HUES48 (cell line): ENCODE data around the gene SLC9A1.

Experiments used
- H3K27ac ChIP-seq: one replicate; pipeline ENCODE4 v1.7.0; 2013; ENCODE audit warnings: low read depth, low read length, inconsistent platforms
- H3K27me3 ChIP-seq: 2 replicates; pipeline ENCODE4 v1.6.1; 2013; ENCODE audit warnings: mild to moderate bottlenecking, low read length; ENCODE audit not compliant: control insufficient read depth, insufficient read depth
- H3K36me3 ChIP-seq: 2 replicates; pipeline ENCODE4 v1.6.1; 2013; ENCODE audit warnings: low read length; ENCODE audit not compliant: control insufficient read depth, insufficient read depth
- H3K4me1 ChIP-seq: 2 replicates; pipeline ENCODE4 v1.6.1; 2013; ENCODE audit warnings: mild to moderate bottlenecking, low read length; ENCODE audit not compliant: control insufficient read depth, insufficient read depth
- H3K4me3 ChIP-seq: 2 replicates; pipeline ENCODE4 v1.5.1; 2013; ENCODE audit warnings: mild to moderate bottlenecking, low read depth, low read length
- H3K9ac ChIP-seq: 2 replicates; pipeline ENCODE4 v1.6.1; 2013; ENCODE audit warnings: mild to moderate bottlenecking, low read depth, low read length, moderate library complexity
- H3K9me3 ChIP-seq: 2 replicates; pipeline ENCODE4 v1.6.1; 2013; ENCODE audit warnings: low read length; ENCODE audit not compliant: control insufficient read depth, insufficient read depth

The SLC9A1 gene

GRCh38 chr1:27166929-27167328 is 12.0 kb upstream of the SLC9A1 start:
- H3K27ac ChIP-seq, result no peak overlapping the region
- H3K9me3 ChIP-seq, result no peaks in the 10 kb centered on the region
- no peak overlapping the region for H3K9ac ChIP-seq
- H3K27me3 ChIP-seq, result no peaks in the 10 kb centered on the region
- no peak overlapping the region for H3K4me3 ChIP-seq
- no peaks in the 10 kb centered on the region for H3K36me3 ChIP-seq
- H3K4me1 ChIP-seq, result no peaks in the 10 kb centered on the region

DNA sequence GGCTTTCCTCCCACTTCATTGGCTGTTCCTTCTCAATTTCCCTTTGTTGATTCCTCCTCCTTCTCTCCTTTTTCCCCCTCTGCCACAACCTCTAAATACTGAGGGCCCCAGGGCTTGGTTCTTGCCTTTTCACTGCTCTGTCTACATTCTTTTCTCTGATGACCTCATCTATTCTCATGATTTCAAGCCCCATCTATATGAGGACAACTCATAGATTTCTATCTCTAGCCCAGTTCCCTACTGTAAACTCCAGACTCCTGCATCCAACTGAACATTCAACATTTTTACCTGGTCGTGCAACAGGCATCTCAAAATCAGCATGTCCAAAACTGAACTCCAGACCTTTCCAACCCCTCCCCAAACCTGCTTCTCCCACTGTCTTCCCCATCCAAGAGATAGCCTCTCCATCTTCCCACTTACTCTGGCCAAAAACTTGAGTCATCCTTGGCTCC is 11.5 kb upstream of the SLC9A1 start:
- Histone ChIP-seq H3K27me3 (no peaks in the 10 kb centered on the region), H3K4me3 (no peak overlapping the region), H3K27ac (no peak overlapping the region), H3K36me3 (no peaks in the 10 kb centered on the region), H3K9ac (no peak overlapping the region), H3K4me1 (no peaks in the 10 kb centered on the region), H3K9me3 (no peaks in the 10 kb centered on the region)

DNA sequence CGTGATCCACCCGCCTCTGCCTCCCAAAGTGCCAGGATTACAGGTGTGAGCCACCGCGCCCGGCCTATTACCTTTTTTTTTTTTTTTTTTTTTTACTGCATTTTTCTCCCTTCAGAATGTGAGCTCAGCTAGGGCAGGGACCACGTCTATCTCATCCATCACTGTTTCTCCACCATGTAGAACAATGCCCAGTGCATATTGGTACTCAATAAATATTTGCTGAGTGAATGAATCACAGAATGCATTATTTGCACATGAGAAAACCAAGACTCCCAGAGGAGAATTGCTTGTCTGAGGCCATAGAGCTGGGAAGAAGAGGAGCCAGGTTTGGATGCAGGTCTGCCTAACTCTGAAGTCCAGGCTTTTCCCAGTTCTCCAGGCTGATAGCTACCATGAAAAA is 8.2 kb upstream of the SLC9A1 start:
- H3K9ac ChIP-seq, result no peak overlapping the region
- no peaks in the 10 kb centered on the region for H3K27me3 ChIP-seq
- no peak overlapping the region for H3K27ac ChIP-seq
- no peaks in the 10 kb centered on the region for H3K36me3 ChIP-seq
- H3K9me3 ChIP-seq, result no peaks in the 10 kb centered on the region
- H3K4me1 ChIP-seq, result no peaks in the 10 kb centered on the region
- H3K4me3 ChIP-seq, result no peak overlapping the region

- Histone ChIP-seq H3K9me3 (no peaks in the 10 kb centered on the region), H3K4me3 (no peak overlapping the region), H3K9ac (no peak overlapping the region), H3K27me3 (no peaks in the 10 kb centered on the region), H3K4me1 (no peaks in the 10 kb centered on the region), H3K27ac (no peak overlapping the region), H3K36me3 (no peaks in the 10 kb centered on the region)
Observed at GRCh38 chr1:27162090-27162489, 7.2 kb upstream of the SLC9A1 start.

- H3K9me3 ChIP-seq, result no peaks in the 10 kb centered on the region
- no peak overlapping the region for H3K27ac ChIP-seq
- no peaks in the 10 kb centered on the region for H3K27me3 ChIP-seq
- H3K9ac ChIP-seq, result no peak overlapping the region
- no peak overlapping the region for H3K4me3 ChIP-seq
- H3K4me1 ChIP-seq, result no peaks in the 10 kb centered on the region
- H3K36me3 ChIP-seq, result no peaks in the 10 kb centered on the region
Observed at GRCh38 chr1:27161594-27161993, 6.7 kb upstream of the SLC9A1 start.

DNA sequence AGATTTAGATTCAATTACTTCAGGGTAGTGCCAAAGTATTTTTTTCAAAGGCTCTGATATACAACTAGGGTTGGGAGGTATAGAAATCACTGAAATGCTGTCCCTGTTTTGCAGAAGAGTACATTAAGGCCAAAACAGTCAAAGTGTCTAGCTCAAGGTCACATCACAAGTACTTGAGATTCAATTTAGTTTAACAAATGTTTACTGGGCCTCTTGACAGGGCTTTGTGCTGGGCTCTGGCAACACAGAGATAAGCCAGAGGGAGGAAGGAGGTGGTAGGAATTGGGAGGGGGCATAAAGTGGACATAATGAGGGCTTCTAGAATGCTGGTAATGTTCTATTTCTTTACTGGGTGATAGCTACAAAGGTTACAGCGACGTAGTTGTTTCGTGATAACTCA is 2.3 kb upstream of the SLC9A1 start:
- H3K27ac ChIP-seq, result no peak overlapping the region
- H3K9me3 ChIP-seq, result no peaks in the 10 kb centered on the region
- no peak overlapping the region for H3K4me3 ChIP-seq

DNA sequence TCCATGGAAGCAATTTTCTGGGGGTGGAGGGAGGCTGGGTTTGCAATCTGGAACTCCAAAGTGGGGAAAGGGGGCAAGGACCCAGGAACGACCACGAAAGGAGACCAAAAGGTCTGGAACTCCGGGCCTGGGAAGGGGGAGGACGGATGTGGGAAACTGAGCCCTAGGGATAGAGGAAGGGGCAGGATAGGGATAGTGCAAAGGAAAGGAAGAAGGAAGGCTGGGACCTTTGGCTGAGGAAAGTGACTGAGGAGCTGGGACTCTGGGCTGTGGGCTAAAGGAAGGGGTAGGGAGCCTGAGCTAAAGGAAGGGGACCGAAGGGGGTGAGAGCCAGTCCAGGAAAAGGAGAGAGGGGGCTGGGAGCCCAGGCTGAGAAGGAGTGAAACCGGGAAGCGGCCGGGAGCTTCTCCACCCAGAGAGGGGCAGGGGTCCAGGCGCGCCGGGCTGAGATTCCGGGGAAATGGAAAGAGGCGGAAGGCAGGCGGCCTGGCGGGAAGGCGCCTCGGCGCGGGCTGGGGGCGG is 395 bp downstream of the SLC9A1 start:
- Histone ChIP-seq H3K27ac (peak overlapping the region; percentile 68), H3K4me1 (peaks cover 18% of the 10 kb centered on the region), H3K9me3 (no peaks in the 10 kb centered on the region), H3K9ac (peak overlapping the region; percentile 37), H3K27me3 (no peaks in the 10 kb centered on the region), H3K4me3 (peak overlapping the region; percentile 70), H3K36me3 (no peaks in the 10 kb centered on the region)

More for the DNA sequence above, 2.3 kb upstream of the SLC9A1 start:
- Histone ChIP-seq H3K36me3 (no peaks in the 10 kb centered on the region), H3K4me1 (peaks cover 18% of the 10 kb centered on the region), H3K27me3 (no peaks in the 10 kb centered on the region), H3K9ac (no peak overlapping the region)

- Histone ChIP-seq H3K4me3 (peak overlapping the region; percentile 70), H3K9me3 (no peaks in the 10 kb centered on the region), H3K27ac (no peak overlapping the region), H3K27me3 (no peaks in the 10 kb centered on the region), H3K9ac (no peak overlapping the region), H3K36me3 (no peaks in the 10 kb centered on the region), H3K4me1 (peaks cover 18% of the 10 kb centered on the region)
Observed at GRCh38 chr1:27153927-27154358, 982 bp downstream of the SLC9A1 start.

DNA sequence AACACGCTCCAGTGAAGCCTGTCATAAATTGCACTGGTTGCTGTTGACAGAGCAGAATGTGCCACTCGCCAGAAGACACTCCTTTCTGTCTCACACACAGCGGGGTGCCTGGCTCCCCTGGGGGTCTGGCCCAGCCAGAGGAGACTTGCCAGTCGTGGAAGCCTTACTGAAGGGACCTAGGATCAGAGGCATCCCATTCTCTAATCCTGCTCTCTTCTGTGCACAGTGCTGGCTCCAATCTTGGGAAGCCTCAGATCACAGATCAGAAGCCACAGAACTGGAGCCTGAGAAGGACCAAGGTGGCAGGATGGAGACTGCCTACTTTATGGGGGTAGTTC is 1.4 kb downstream of the SLC9A1 start:
- no peaks in the 10 kb centered on the region for H3K9me3 ChIP-seq
- no peaks in the 10 kb centered on the region for H3K36me3 ChIP-seq
- no peak overlapping the region for H3K27ac ChIP-seq
- H3K4me3 ChIP-seq, result peak overlapping the region; percentile 70; the same call in 1 of the 2 replicates
- H3K9ac ChIP-seq, result no peak overlapping the region
- no peaks in the 10 kb centered on the region for H3K27me3 ChIP-seq
- peaks cover 18% of the 10 kb centered on the region for H3K4me1 ChIP-seq

- H3K27me3 ChIP-seq, result no peaks in the 10 kb centered on the region
- H3K4me1 ChIP-seq, result peaks cover 18% of the 10 kb centered on the region
- no peak overlapping the region for H3K27ac ChIP-seq
- H3K4me3 ChIP-seq, result peak overlapping the region; percentile 70; the same call in 1 of the 2 replicates
- H3K9ac ChIP-seq, result no peak overlapping the region
- no peaks in the 10 kb centered on the region for H3K9me3 ChIP-seq
- H3K36me3 ChIP-seq, result no peaks in the 10 kb centered on the region
Observed at GRCh38 chr1:27152829-27153548, 1.9 kb downstream of the SLC9A1 start.

DNA sequence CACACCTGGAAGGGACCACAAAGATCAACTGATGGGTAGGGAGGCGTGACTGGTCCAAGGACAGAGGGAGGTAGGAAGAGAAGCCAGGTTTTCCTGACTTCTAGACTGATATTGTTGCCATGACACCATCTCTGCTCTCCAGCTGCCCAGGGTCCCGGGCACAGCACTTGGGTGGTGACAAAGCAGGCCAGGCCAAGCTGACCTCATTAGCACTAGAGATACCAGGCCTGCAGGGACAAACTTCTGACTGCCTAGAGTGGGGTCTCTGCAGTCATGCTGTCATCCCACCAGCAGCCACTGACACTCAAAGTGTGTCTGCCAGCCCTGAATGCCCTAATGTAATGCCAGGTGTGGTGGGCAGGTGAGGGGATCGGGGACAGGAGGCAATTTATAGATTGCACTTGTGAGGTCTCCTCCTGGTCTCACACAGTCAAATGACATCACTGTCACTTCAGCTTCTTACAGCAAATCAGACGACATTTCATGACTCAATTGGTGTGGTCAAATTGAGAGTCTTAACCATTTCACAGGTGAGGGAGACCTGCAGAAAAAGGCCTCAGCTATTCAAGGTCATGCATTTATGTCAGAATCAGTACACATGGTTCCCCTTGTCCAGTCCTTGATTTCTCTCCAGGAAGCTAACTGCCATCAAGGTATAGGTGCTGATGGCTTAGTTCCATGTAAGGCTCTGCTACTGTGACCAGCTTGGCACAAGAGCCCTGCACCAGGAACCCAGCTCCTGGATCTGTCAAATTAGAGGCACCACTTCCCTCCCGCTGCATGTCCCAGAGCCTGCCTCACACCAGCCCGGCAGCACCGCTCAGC is 2.7 kb downstream of the SLC9A1 start:
- Histone ChIP-seq H3K9ac (no peak overlapping the region), H3K36me3 (no peaks in the 10 kb centered on the region), H3K4me1 (peaks cover 18% of the 10 kb centered on the region), H3K4me3 (no peak overlapping the region), H3K27ac (no peak overlapping the region), H3K27me3 (no peaks in the 10 kb centered on the region), H3K9me3 (no peaks in the 10 kb centered on the region)
